ENCODE data around the gene CRYGA. TPM values are rescaled to one million over a fixed set of nuclear protein-coding genes. Genes with fewer than 3 reads are reported as not detected.

Gene CRYGA
- total and polyA plus RNA-seq, 2 donors (not counting 3 experiments of a cell fraction or from before 2014, with no cell fraction given) = not detected

- no peaks in the 10 kb centered on the region for H3K9me1 ChIP-seq (replicated peaks; ENCODE audit: control insufficient read depth, extremely low read depth, insufficient read depth, low read length)
- H3K9me3 ChIP-seq (replicated peaks; ENCODE audit: control insufficient read depth, insufficient read depth, low read length) = no peaks in the 10 kb centered on the region
- no peak overlapping the region for H3K4me3 ChIP-seq (replicated peaks in 1 of 3; ENCODE audit: insufficient read depth in 1 of 3, low read depth in 1 of 3, low read length in 3 of 3)
- H3K27ac ChIP-seq (ENCODE audit: insufficient read depth, low read depth, low read length) = no peak overlapping the region
- intact Hi-C loops (cut with micrococcal nuclease) = no loop called here
- TF ChIP-seq MAX (IDR thresholded peaks at IDR 0.05; ENCODE audit: insufficient read depth, insufficient read length) = no peak
- TF ChIP-seq POLR2A (IDR thresholded peaks at IDR 0.05; ENCODE audit: low read depth, low read length) = no peak
- no peak for TF ChIP-seq JUN (IDR thresholded peaks at IDR 0.05; ENCODE audit: borderline replicate concordance, insufficient read depth, insufficient read length, low read depth)
- no peaks in the 10 kb centered on the region for H3K27me3 ChIP-seq (ENCODE audit: control insufficient read depth in 2 of 2, insufficient read depth in 2 of 2, low read length in 2 of 2)
- no peaks in the 10 kb centered on the region for H3K36me3 ChIP-seq (ENCODE audit: control insufficient read depth in 2 of 2, extremely low read depth in 1 of 2, insufficient read depth in 2 of 2, low read length in 2 of 2)
- no peaks in the 10 kb centered on the region for H3K79me2 ChIP-seq (ENCODE audit: control insufficient read depth, insufficient read depth, low read length)
- H3K4me2 ChIP-seq (ENCODE audit: insufficient read depth, low read length) = no peak overlapping the region
- CTCF ChIA-PET = interaction anchor here (1.4 kb wide), 1 partner anchor 12 kb away, joined by 3 read pairs; no protein-coding TSS in a partner anchor
- FAIRE-seq (no peak), DNase-seq (ENCODE audit: low read depth, low spot score) (no peak)
- dilution Hi-C loops (cut with MboI; ENCODE audit: extremely low pct_ligation_motif_present, low sequenced_read_pairs) = no loop called here
- no peak overlapping the region for H3K9ac ChIP-seq (replicated peaks; ENCODE audit: extremely low read depth, insufficient read depth, low read length)
- H3K4me1 ChIP-seq (ENCODE audit: control insufficient read depth, extremely low read depth, insufficient read depth, low read length) = no peaks in the 10 kb centered on the region
- H4K20me1 ChIP-seq (replicated peaks; ENCODE audit: control insufficient read depth, extremely low read depth, insufficient read depth, low read length) = no peaks in the 10 kb centered on the region
- POLR2A ChIA-PET = no interaction called here
- no TSS peak for BruUV-seq (replicated peaks)
- no peak overlapping the region for H2AFZ ChIP-seq (ENCODE audit: low read depth, low read length)
Measured at GRCh38 chr2:208204166-208204565, 40.8 kb upstream of the CRYGA start.

- Histone ChIP-seq H4K20me1 (replicated peaks; ENCODE audit: control insufficient read depth, extremely low read depth, insufficient read depth, low read length) (no peaks in the 10 kb centered on the region), H3K4me2 (ENCODE audit: insufficient read depth, low read length) (no peak overlapping the region), H3K79me2 (ENCODE audit: control insufficient read depth, insufficient read depth, low read length) (no peaks in the 10 kb centered on the region), H3K27me3 (ENCODE audit: control insufficient read depth in 2 of 2, insufficient read depth in 2 of 2, low read length in 2 of 2) (peaks cover 0 to 3% of the 10 kb centered on the region in 2 experiments), H3K4me3 (replicated peaks in 1 of 3; ENCODE audit: insufficient read depth in 1 of 3, low read depth in 1 of 3, low read length in 3 of 3) (no peak overlapping the region), H3K36me3 (ENCODE audit: control insufficient read depth in 2 of 2, extremely low read depth in 1 of 2, insufficient read depth in 2 of 2, low read length in 2 of 2) (no peaks in the 10 kb centered on the region), H3K9me3 (replicated peaks; ENCODE audit: control insufficient read depth, insufficient read depth, low read length) (no peaks in the 10 kb centered on the region), H3K9ac (replicated peaks; ENCODE audit: extremely low read depth, insufficient read depth, low read length) (no peak overlapping the region), H3K4me1 (ENCODE audit: control insufficient read depth, extremely low read depth, insufficient read depth, low read length) (no peaks in the 10 kb centered on the region), H3K27ac (ENCODE audit: insufficient read depth, low read depth, low read length) (no peak overlapping the region), H3K9me1 (replicated peaks; ENCODE audit: control insufficient read depth, extremely low read depth, insufficient read depth, low read length) (no peaks in the 10 kb centered on the region), H2AFZ (ENCODE audit: low read depth, low read length) (no peak overlapping the region)
- BruUV-seq (replicated peaks) = no TSS peak
- FAIRE-seq (no peak), DNase-seq (ENCODE audit: low read depth, low spot score) (no peak)
- TF ChIP-seq JUN (IDR thresholded peaks at IDR 0.05; ENCODE audit: borderline replicate concordance, insufficient read depth, insufficient read length, low read depth) = no peak
- TF ChIP-seq CTCF (IDR thresholded peaks at IDR 0.05; ENCODE audit: extremely low read depth in 1 of 2, insufficient read depth in 1 of 2, low read depth in 1 of 2, low read length in 2 of 2) = no peak
- no peak for TF ChIP-seq POLR2AphosphoS5 (IDR thresholded peaks at IDR 0.05; ENCODE audit: insufficient read depth, low read depth, low read length)
- TF ChIP-seq MYC (IDR thresholded peaks at IDR 0.05; ENCODE audit: low read depth, low read length) = no peak
- dilution Hi-C loops (cut with MboI; ENCODE audit: extremely low pct_ligation_motif_present, low sequenced_read_pairs) = no loop called here
- ChIA-PET POLR2A (no interaction called here), CTCF (no interaction called here)
- intact Hi-C loops (cut with micrococcal nuclease) = no loop called here
Measured at GRCh38 chr2:208195531-208195930, 32.1 kb upstream of the CRYGA start.

Measured in endothelial cell of umbilical vein (primary cell).